Measurements from ENCODE around the gene MBD4.

The MBD4 gene

DNA sequence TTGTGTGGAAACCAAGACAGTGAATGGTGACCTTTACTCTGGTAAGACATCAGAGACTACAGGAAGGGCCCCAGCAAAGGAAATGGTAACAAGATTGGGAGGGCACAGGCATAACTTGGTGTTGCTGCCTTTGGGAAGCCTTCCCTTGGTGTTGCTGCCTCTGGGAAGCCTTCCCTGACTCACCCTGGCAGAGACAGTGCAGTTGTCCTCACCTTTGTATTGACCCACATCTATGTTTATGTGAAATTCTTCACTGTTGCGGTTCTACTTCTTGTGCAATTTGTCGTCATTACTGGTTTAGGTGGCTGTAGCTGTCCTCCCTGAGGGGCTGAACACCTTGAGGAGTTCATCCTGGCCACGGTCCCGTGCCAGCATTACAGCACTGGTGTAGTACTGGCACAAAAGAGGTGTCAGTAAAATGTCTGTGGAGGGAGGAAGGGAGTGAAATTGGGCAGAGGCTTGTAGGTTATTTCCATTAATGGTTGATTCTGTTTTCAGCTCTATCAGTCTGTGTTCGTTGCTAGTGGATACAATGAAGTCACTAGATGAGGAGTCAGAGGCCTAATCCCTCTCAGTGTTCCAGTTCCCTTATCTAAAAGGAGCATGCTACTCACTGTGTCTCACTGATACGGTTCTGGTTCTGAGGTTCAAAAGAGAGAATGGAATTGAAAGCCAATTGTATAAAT, 21.9 kb upstream of the MBD4 start:
- peak; percentile 16 for DNase-seq (ENCODE audit: low spot score)
- TF ChIP-seq, protein P1, sequence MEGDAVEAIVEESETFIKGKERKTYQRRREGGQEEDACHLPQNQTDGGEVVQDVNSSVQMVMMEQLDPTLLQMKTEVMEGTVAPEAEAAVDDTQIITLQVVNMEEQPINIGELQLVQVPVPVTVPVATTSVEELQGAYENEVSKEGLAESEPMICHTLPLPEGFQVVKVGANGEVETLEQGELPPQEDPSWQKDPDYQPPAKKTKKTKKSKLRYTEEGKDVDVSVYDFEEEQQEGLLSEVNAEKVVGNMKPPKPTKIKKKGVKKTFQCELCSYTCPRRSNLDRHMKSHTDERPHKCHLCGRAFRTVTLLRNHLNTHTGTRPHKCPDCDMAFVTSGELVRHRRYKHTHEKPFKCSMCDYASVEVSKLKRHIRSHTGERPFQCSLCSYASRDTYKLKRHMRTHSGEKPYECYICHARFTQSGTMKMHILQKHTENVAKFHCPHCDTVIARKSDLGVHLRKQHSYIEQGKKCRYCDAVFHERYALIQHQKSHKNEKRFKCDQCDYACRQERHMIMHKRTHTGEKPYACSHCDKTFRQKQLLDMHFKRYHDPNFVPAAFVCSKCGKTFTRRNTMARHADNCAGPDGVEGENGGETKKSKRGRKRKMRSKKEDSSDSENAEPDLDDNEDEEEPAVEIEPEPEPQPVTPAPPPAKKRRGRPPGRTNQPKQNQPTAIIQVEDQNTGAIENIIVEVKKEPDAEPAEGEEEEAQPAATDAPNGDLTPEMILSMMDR (IDR thresholded peaks at IDR 0.05; ENCODE audit: extremely low read depth, missing control alignments): no peak

DNA sequence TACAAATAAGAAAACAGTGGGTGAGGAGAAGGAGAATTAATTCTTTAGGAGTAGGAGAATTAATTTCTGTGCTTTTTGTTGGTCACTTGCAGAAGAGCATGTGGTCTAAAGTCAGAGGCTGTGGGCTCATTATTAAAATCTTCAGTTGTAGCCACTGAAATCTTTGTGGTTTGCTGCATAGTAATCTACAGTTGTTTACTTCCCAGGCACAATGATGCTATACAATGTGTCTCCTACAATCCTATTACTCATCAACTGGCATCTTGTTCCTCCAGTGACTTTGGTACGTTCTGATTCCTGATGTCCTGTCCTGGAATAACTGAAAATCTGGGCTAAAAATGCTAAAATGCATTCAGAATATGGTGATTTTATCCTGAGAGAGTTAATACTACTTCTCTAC, 21.3 kb upstream of the MBD4 start:
- TF ChIP-seq, protein P1 (IDR thresholded peaks at IDR 0.05; ENCODE audit: extremely low read depth, missing control alignments): no peak
- DNase-seq (ENCODE audit: low spot score): no peak

DNA sequence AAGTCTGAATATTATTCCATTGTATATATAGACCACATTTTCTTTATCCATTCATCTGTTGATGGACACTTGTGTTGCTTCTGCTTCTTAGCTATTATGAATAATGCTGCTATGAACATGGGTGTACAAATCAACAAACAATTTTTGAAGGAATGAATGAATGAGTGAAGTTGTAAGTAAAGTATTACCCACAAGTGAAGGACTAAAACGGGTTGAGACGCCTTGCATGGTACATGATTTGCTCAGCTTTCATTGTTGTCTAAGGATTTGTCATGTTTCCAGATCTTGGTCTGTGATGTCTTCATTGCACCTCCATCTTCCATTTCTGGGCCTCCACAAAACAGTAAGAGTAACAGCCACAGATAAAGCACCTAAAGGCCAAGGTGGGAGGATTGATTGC, 20.8 kb upstream of the MBD4 start:
- TF ChIP-seq, protein P1 (IDR thresholded peaks at IDR 0.05; ENCODE audit: extremely low read depth, missing control alignments): no peak
- no peak for DNase-seq (ENCODE audit: low spot score)

DNA sequence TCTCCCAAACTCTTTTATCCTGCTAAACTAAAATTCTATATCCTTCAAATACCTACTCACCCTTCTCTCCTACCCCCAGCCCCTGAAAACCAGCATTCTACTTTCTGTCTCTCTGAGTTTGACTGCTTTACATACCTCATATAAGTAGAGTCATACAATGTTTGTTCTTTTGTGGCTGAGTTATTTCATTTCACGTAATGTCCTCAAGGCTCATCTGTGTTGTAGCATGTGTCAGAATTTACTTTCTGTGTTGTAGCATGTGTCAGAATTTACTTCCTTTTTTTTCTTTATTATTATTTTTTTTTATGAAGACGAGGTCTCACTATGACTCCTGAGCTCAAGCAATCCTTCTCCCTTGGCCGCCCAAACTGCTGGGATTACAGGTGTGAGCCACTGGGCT, 20.4 kb upstream of the MBD4 start:
- no peak for DNase-seq (ENCODE audit: low spot score)
- TF ChIP-seq, protein P1 (IDR thresholded peaks at IDR 0.05; ENCODE audit: extremely low read depth, missing control alignments): no peak

DNA sequence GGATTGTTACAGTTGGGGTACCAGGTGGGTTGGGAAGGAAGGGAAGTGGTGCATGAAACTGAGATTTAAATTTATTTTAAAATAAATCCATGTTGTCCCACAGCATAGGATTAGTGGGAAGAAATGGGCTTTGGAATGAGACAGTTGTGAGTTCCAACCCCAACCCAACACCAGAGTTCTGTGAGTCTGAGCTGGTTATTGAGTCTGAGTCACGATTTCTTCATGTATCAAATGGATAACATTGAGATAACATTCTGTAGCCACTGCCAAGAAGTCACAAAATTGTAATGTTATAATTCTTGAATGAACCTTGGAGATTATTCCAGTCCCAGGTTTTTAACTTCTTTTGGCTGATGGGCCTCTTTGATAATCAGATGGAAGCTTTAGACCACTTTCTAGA, 14.0 kb upstream of the MBD4 start:
- TF ChIP-seq, protein P1 (IDR thresholded peaks at IDR 0.05; ENCODE audit: extremely low read depth, missing control alignments): no peak
- DNase-seq (ENCODE audit: low spot score): no peak

DNA sequence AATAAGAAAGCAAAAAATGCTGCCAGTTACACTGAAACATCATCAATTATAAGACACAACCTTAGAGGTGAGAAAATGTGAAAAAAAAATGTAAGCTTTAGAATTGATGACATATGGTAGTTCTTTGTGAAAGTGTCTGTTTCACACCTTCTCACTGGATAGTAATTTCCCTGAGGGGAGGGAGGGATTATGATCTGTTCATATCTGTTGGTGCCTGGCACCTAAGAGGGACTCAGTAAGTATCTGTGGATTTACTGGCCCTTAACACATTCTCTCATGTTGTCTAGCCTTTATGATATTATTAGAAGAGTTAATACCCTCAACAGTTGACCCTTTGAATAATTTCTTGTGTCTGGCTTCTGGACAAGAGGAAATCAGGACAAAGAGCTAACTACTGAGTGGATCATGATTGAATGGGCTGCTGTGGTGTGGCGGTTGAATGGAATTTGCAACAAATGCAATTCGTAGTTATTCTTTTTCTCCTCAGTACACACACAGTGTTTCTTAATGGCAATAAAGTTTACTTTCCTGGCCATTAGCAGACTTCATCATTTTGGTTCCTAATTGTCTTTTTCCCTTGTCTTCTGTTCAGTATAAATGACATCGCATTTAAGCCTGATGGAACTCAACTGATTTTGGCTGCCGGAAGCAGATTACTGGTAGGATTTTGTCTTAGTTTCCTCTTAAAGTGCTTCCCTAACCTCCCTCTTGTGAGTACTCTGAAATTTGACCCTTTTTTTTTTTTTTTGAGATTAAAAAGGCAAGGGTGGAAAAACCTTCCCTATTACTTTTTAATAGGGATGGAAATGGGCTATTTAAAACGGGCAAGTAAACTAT, 9.7 kb upstream of the MBD4 start:
- DNase-seq (ENCODE audit: low spot score): no peak
- TF ChIP-seq, protein P1 (IDR thresholded peaks at IDR 0.05; ENCODE audit: extremely low read depth, missing control alignments): no peak

DNA sequence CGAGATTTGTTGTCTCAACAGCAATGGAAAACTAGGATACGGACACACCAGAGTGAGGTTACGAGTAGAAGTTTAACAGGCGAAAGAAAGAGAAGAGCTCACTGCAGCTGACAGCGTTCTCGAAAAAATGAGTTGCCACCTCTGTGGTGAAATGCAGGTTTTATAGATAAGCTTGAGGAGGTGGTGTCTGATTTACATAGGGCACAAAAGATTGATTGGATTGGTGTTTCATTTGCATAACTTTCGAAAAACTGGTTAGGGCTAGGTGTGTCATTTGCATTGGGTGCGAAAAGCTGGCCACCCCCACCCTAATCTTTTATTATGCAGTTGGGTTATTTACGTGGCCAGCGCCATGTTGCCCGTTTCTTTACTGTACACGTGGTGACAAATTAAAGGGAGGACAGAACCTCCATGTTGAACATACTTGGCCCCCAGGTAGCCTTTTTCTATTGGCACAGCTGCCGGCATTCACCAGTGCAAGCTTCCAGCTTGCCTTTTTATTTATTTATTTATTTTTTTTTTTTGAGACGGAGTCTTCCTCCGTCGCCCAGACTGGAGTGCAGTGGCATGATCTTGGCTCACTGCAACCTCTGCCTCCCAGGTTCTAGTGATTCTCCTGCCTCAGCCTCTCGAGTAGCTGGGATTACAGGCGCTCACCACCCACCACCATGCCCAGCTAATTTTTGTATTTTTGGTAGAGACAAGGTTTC, 8.6 kb upstream of the MBD4 start:
- no peak for DNase-seq (ENCODE audit: low spot score)
- TF ChIP-seq, protein P1 (IDR thresholded peaks at IDR 0.05; ENCODE audit: extremely low read depth, missing control alignments): no peak

Measured in GM20000 (cell line).